ENCODE measurements around the gene CCDC28B. TPM values are rescaled to one million over a fixed set of nuclear protein-coding genes. Genes with fewer than 3 reads are reported as not detected.

Gene CCDC28B
- total RNA-seq, 4 donors from 2014 or later, result 2.7 to 8.0 (median 5.6) TPM

- no peak for ATAC-seq
- Histone ChIP-seq H3K36me3 (peaks cover 0 to 51% of the 10 kb centered on the region in 2 donors), H3K27me3 (no peaks in the 10 kb centered on the region), H3K27ac (peak overlapping the region in 1 of 4 donors; percentile 24), H3K9me3 (no peaks in the 10 kb centered on the region), H3K4me3 (no peak overlapping the region), H3K4me1 (peaks cover 6 to 36% (median 15%) of the 10 kb centered on the region in 3 donors)
- 57 to 83% methylated on average over 1 to 2 of the region's 3 CpGs for WGBS, 2 donors (ENCODE audit: low coverage in 1 of 2)
- TF ChIP-seq EP300 (IDR thresholded peaks at IDR 0.05) (no peak), POLR2AphosphoS5 (IDR thresholded peaks at IDR 0.05) (no peak), CTCF (IDR thresholded peaks at IDR 0.05) (no peak), POLR2A (IDR thresholded peaks at IDR 0.05) (no peak)
Observed at GRCh38 chr1:32198237-32199042, 2.0 kb upstream of the CCDC28B start.

- no peaks in the 10 kb centered on the region for H3K9me3 ChIP-seq
- H3K27ac ChIP-seq, result peak overlapping the region in 3 of 4 donors; percentile 88 to 95 (median 90)
- H3K27me3 ChIP-seq, result no peaks in the 10 kb centered on the region
- H3K4me3 ChIP-seq, result no peak overlapping the region
- whole genome bisulfite sequencing, 2 donors (ENCODE audit: low coverage in 1 of 2), result 33% methylated on average over 1 of the region's 4 CpGs; no CpG with 5 or more reads in 1 of the 2 donors
- peaks cover 6 to 36% (median 15%) of the 10 kb centered on the region in 3 donors for H3K4me1 ChIP-seq
- no peak for ATAC-seq
- peaks cover 0 to 43% of the 10 kb centered on the region in 2 donors for H3K36me3 ChIP-seq
- TF ChIP-seq EP300 (IDR thresholded peaks at IDR 0.05) (no peak), CTCF (IDR thresholded peaks at IDR 0.05) (no peak), POLR2AphosphoS5 (IDR thresholded peaks at IDR 0.05) (no peak), POLR2A (IDR thresholded peaks at IDR 0.05) (no peak)
Observed at GRCh38 chr1:32199043-32199716, 1.2 kb upstream of the CCDC28B start.

GRCh38 chr1:32199717-32200072 is 700 bp upstream of the CCDC28B start:
- H3K9me3 ChIP-seq, result no peaks in the 10 kb centered on the region
- peak overlapping the region in 1 of 2 donors; percentile 72 for H3K4me3 ChIP-seq
- no peak for ATAC-seq
- peaks cover 6 to 40% (median 15%) of the 10 kb centered on the region in 3 donors for H3K4me1 ChIP-seq
- no peaks in the 10 kb centered on the region for H3K27me3 ChIP-seq
- TF ChIP-seq EP300 (IDR thresholded peaks at IDR 0.05) (no peak), POLR2AphosphoS5 (IDR thresholded peaks at IDR 0.05) (no peak), POLR2A (IDR thresholded peaks at IDR 0.05) (no peak), CTCF (IDR thresholded peaks at IDR 0.05) (no peak)
- peaks cover 0 to 38% of the 10 kb centered on the region in 2 donors for H3K36me3 ChIP-seq
- WGBS, 2 donors (ENCODE audit: low coverage in 1 of 2), result 0 to 20% methylated on average over 1 of the region's 6 CpGs
- H3K27ac ChIP-seq, result peak overlapping the region; percentile 43 to 95 (median 89)

- 0% methylated on average over 2 to 7 of the region's 26 CpGs for WGBS, 2 donors (ENCODE audit: low coverage in 1 of 2)
- peak overlapping the region; percentile 43 to 95 (median 89) for H3K27ac ChIP-seq
- TF ChIP-seq CTCF (IDR thresholded peaks at IDR 0.05) (peak in 1 of 4 experiments; percentile 33), POLR2A (IDR thresholded peaks at IDR 0.05) (no peak)
Observed at GRCh38 chr1:32201011-32201855, 838 bp downstream of the CCDC28B start.

More at GRCh38 chr1:32201011-32201855, 838 bp downstream of the CCDC28B start:
- H3K4me1 ChIP-seq, result peaks cover 6 to 55% (median 25%) of the 10 kb centered on the region in 3 donors
- H3K9me3 ChIP-seq, result no peaks in the 10 kb centered on the region
- ATAC-seq, result peak; percentile 40
- H3K27me3 ChIP-seq, result no peaks in the 10 kb centered on the region
- peak overlapping the region; percentile 58 to 72 for H3K4me3 ChIP-seq
- peaks cover 0 to 23% of the 10 kb centered on the region in 2 donors for H3K36me3 ChIP-seq
